Skeletal muscle tissue (tissue), 4 donors: ENCODE data around the gene DHTKD1. TPM values are rescaled to one million over a fixed set of nuclear protein-coding genes. Genes with fewer than 3 reads are reported as not detected.
"Not testable (repeated sequence)": the region's sequence is repeated elsewhere in the genome, so short reads cannot be mapped to it uniquely, and the experiment has no call there.

Source experiments
- H3K27ac ChIP-seq: one replicate; pipeline ENCODE4 v1.7.0; 2013; ENCODE audit warnings: mild to moderate bottlenecking, low read depth, low read length, inconsistent platforms
- H3K27me3 ChIP-seq, 3 donors: one replicate each; pipeline ENCODE4 v1.7.0; 2013; ENCODE audit warnings: low read length in 3 of 3; ENCODE audit not compliant: control insufficient read depth in 3 of 3, insufficient read depth in 3 of 3
- H3K36me3 ChIP-seq, 3 donors: one replicate each; pipeline ENCODE4 v1.7.0; 2013; ENCODE audit warnings: low read length in 3 of 3; ENCODE audit not compliant: control insufficient read depth in 3 of 3, insufficient read depth in 3 of 3
- H3K4me1 ChIP-seq, 3 donors: one replicate each; pipeline ENCODE4 v1.7.0; 2013; ENCODE audit warnings: low read length in 3 of 3, mild to moderate bottlenecking in 3 of 3; ENCODE audit not compliant: control insufficient read depth in 3 of 3, insufficient read depth in 3 of 3
- H3K4me3 ChIP-seq, 3 donors: one replicate each; pipeline ENCODE4 v1.7.0; 2013; ENCODE audit warnings: low read length in 3 of 3
- H3K9ac ChIP-seq, 3 donors: one replicate each; pipeline ENCODE4 v1.7.0; 2013; ENCODE audit warnings: low read length in 3 of 3, mild to moderate bottlenecking in 3 of 3, moderate library complexity in 2 of 3, low read depth in 1 of 3
- H3K9me3 ChIP-seq, 3 donors: one replicate each; pipeline ENCODE4 v1.7.0; 2013; ENCODE audit warnings: low read length in 3 of 3; ENCODE audit not compliant: control insufficient read depth in 3 of 3
- total RNA-seq: library from RNA; depleted of rRNA; stranded (reverse); fragments of >200 nt; gene quantifications from one replicate; pipeline ENCODE4 v1.2.3, GENCODE V29; 2014
- donor health status: Osteomylitis.

DHTKD1 gene
- total RNA-seq, 1 donor from 2014 or later = 38.1 TPM

DNA sequence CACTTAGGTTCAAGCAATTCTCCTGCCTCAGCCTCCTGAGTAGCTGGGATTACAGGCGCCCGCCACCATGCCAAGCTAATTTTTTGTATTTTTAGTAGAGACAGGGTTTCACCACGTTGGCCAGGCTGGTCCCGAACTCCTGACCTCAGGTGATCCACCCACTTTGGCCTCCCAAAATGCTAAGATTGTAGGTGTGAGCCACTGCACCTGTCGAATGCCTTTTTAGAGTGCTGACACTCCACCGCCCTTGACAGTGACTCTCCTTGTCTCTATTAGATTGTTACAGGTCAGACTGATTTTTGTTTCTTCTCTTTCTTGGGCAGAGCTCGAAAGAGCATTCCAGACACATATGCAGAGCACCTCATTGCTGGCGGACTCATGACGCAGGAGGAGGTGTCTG, 28.6 kb downstream of the DHTKD1 start:
- peaks cover 22 to 54% (median 31%) of the 10 kb centered on the region in 3 donors for H3K36me3 ChIP-seq
- not testable (repeated sequence) for H3K4me3 ChIP-seq, H3K27me3 ChIP-seq, H3K27ac ChIP-seq, H3K9me3 ChIP-seq, H3K4me1 ChIP-seq, H3K9ac ChIP-seq

DNA sequence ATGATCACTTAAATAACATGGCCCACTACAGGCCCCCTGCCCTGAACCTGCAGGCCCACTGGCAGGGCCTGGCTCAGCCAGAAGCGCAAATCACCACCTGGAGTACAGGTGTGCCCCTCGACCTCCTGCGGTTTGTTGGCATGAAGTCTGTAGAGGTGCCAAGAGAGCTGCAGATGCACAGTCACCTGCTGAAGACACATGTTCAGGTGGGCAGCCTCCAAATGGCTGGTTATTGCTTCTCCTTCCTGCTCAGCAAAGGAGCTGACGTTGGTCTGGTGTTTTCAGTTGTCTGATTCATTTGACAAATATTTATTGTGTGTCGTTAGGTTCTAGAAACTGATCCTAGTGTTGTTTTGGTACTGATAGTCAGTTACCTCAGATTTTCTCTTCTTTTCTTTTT, 29.0 kb downstream of the DHTKD1 start:
- no peaks in the 10 kb centered on the region for H3K27me3 ChIP-seq
- H3K4me3 ChIP-seq = no peak overlapping the region
- no peak overlapping the region for H3K9ac ChIP-seq
- no peaks in the 10 kb centered on the region for H3K9me3 ChIP-seq
- peaks cover 20 to 52% (median 31%) of the 10 kb centered on the region in 3 donors for H3K36me3 ChIP-seq
- no peaks in the 10 kb centered on the region for H3K4me1 ChIP-seq
- H3K27ac ChIP-seq = no peak overlapping the region

DNA sequence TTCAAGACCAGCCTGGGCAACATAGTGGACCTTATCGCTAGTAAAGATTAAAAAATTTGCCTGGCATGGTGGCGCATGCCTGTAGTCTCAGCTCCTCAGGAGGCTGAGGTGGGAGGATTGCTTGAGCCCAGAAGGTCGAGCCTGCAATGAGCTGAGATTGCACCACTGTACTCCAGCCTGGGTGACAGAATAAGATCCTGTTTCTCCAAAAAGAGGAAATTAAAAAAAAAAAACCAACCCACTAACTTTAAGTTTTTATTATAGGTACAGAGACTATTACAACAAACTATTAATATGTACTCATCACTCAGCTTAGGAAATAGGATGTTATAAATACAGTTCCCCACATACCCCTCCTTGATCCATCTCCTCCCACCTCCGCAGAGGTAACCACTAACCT, 30.2 kb downstream of the DHTKD1 start:
- H3K4me3 ChIP-seq = no peak overlapping the region
- H3K27me3 ChIP-seq = no peaks in the 10 kb centered on the region
- H3K4me1 ChIP-seq = peaks cover 0 to 3% (median 0%) of the 10 kb centered on the region in 3 donors
- H3K27ac ChIP-seq = no peak overlapping the region
- no peaks in the 10 kb centered on the region for H3K9me3 ChIP-seq
- no peak overlapping the region for H3K9ac ChIP-seq
- peaks cover 22 to 52% (median 28%) of the 10 kb centered on the region in 3 donors for H3K36me3 ChIP-seq

DNA sequence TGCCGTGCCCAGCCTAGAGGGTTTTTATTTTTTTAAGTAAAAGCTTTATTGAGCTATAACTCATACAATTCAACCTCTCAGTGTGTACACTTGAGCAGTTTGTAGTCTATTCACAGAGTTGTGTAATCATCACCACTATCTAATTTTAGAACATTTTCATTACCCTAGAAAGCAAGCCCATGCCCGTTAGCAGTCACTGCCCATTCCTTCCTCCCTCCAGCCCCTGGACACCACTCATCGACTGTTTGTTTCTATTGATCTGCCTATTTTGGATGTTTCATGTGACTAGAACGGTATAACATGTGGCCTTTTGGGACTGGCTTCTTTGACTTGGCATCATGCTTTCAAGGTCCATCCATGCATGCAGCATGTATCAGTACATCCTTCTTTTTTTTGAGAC, 35.0 kb downstream of the DHTKD1 start:
- H3K27ac ChIP-seq = no peak overlapping the region
- no peaks in the 10 kb centered on the region for H3K27me3 ChIP-seq
- no peak overlapping the region for H3K4me3 ChIP-seq
- peaks cover 30 to 56% (median 36%) of the 10 kb centered on the region in 3 donors for H3K36me3 ChIP-seq
- H3K4me1 ChIP-seq = peaks cover 0 to 5% (median 0%) of the 10 kb centered on the region in 3 donors
- H3K9me3 ChIP-seq = no peaks in the 10 kb centered on the region
- H3K9ac ChIP-seq = no peak overlapping the region

DNA sequence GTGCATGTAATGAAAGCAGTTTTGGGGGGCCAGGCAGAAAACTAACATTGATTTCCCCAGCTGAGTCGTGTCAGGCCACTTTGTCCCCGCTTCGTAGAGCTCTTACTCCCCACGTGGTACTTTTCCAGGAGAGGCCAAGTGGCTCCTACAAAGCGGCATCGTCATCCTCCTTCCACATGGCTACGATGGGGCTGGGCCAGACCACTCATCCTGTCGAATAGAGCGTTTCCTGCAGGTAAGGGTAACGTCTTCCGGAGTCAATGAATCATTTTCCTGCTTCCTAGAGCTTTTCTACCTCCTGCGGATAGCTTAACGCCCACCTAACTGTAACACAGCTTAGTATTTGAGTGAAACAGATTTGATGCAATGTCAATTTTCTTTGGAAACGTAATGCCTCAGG, 39.0 kb downstream of the DHTKD1 start:
- no peak overlapping the region for H3K4me3 ChIP-seq
- H3K9ac ChIP-seq = no peak overlapping the region
- no peaks in the 10 kb centered on the region for H3K9me3 ChIP-seq
- H3K4me1 ChIP-seq = peaks cover 0 to 5% (median 0%) of the 10 kb centered on the region in 3 donors
- no peaks in the 10 kb centered on the region for H3K27me3 ChIP-seq
- peaks cover 27 to 61% (median 34%) of the 10 kb centered on the region in 3 donors for H3K36me3 ChIP-seq
- H3K27ac ChIP-seq = no peak overlapping the region

DNA sequence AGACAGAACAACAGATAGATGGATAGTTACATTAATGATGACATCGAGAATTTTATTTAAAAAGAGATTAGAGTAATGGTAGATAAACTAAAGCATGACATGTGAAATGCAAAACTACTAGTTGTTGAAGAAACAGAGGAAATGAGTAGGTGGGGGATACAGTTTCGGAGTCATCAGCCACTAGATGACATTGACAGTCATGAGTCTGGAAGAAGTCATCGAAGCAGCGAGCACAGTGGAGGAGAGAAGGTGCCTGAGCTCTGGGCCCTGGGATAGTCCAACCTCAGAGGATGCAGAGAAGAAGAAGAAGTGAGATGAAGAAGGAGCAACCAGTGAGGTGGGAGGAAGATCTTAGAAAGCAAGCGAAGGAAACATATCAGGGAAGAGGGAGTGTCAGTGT, 40.5 kb downstream of the DHTKD1 start:
- no peak overlapping the region for H3K4me3 ChIP-seq
- peaks cover 29 to 54% (median 29%) of the 10 kb centered on the region in 3 donors for H3K36me3 ChIP-seq
- H3K9me3 ChIP-seq = no peaks in the 10 kb centered on the region
- H3K9ac ChIP-seq = no peak overlapping the region
- no peaks in the 10 kb centered on the region for H3K27me3 ChIP-seq
- no peaks in the 10 kb centered on the region for H3K4me1 ChIP-seq
- no peak overlapping the region for H3K27ac ChIP-seq

DNA sequence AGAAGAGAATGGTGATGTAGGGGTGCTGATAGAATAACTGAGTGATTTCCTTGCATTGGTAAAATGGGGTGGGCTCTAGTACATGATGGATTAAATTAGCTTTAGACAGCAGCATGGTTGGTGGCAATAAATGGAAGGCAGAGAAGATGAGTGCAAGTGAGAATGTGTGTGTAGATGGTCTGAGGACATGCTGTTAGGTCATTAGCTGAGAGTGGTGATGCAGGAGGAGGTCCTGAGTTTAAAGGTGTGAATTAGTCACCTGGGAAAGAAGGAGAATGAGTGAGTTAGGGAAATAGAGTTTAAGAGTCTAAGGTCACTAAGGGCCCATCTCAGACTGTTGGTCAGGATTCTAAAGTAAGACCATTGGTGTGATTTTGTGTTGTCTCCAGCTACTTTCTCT, 42.8 kb downstream of the DHTKD1 start:
- Histone ChIP-seq H3K4me3 (no peak overlapping the region), H3K9me3 (no peaks in the 10 kb centered on the region), H3K27me3 (no peaks in the 10 kb centered on the region), H3K4me1 (no peaks in the 10 kb centered on the region), H3K27ac (no peak overlapping the region), H3K36me3 (peaks cover 19 to 39% (median 27%) of the 10 kb centered on the region in 3 donors), H3K9ac (no peak overlapping the region)

DNA sequence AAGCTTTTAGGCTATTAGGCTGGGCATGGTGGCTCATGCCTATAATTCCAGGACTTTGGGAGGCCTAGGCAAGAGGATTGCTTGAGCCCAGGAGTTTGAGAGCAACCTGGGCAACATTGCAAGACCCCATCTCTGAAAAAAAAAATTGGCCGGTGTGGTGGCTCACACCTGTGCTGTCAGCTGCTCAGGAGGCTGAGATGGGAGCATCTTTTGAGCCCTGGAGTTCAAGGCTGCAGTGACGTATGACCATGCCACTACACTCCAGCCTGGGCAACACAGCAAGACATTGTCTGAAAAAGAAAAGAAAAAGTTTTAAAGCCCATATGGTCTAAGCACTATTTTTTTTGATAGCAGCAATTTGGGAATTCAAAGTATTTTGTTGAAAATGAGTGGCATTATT, 44.9 kb downstream of the DHTKD1 start:
- Histone ChIP-seq H3K9me3 (no peaks in the 10 kb centered on the region), H3K4me1 (no peaks in the 10 kb centered on the region), H3K27ac (no peak overlapping the region), H3K9ac (no peak overlapping the region), H3K4me3 (no peak overlapping the region), H3K36me3 (peaks cover 16 to 32% (median 26%) of the 10 kb centered on the region in 3 donors), H3K27me3 (no peaks in the 10 kb centered on the region)

DNA sequence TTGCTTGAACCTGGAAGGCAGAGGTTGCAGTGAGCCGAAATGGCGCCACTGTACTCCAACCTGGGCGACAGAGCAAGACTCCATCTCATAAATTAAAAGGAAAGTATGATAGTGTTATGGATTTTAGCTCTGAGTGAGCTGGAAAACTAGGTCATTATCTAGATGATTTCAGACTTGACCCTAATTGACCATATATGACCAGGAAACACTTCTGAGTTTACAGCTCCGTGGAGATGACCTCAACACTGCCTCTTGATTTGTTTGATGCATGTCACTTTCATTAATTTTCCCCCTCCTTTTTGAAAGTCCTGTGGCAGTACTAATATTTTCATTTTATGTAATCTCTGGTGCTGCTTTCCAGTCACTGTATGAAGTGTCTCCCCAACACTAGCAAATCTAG, 52.9 kb downstream of the DHTKD1 start:
- no peak overlapping the region for H3K27ac ChIP-seq
- no peaks in the 10 kb centered on the region for H3K9me3 ChIP-seq
- no peak overlapping the region for H3K4me3 ChIP-seq
- no peaks in the 10 kb centered on the region for H3K27me3 ChIP-seq
- H3K36me3 ChIP-seq = peaks cover 10 to 20% (median 19%) of the 10 kb centered on the region in 3 donors
- no peaks in the 10 kb centered on the region for H3K4me1 ChIP-seq
- no peak overlapping the region for H3K9ac ChIP-seq

DNA sequence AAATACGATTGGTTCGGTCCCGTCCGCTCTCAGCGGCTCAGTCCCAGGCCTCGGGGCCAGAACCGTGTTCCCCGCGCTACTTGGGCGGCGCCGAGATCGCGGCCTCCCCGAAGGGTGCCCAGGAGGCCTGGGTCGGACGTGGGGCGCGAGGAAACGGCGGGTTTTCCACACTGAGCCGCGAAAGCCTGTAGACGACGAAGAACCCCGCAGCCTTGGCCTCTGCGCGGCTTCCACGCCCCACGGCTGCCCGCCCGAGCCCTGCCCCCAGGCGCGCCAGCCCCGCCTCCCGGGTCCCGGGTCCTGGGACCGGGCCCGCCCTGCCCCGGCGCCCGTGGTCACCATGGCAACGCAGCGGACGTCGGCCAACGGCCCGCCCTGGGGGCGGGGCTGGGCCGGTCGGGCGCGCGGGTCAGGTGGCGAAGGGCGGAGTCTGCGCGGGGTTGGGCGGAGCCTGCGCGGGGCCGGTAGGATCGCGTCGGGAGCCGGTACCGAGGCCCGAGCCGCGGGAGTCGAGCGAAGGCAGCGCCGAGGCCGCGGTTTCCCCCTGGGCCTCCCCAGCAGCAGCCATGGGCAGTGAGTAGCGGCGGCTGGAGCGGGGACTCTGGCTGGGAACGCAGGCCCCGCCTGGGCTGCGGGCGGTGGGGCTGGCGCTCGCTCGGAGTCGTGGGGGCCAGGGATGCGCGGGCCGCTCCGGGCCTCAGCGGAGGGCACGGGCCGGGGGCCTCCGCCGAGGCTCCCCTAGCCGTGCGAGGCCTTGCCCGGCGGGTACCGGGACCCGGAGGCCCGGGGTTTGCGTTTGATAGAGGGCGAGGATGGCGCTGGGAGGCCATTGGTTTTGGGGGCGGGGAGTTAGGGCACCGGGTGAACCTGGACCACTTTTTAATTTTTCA, 60.7 kb downstream of the DHTKD1 start, which contains the start of gene SEC61A2:
SEC61A2 (plus strand) TSS at position 456 of the 890 bp plus-strand sequence; CDS start at position 567, 111 bp downstream.
- peak within 1 kb of the TSS; percentile 72 for H3K27ac ChIP-seq
- H3K4me3 ChIP-seq = peak within 1 kb of the TSS; percentile 85 to 92 (median 88)
- H3K9ac ChIP-seq = peak within 1 kb of the TSS; percentile 72 to 81 (median 81)
- H3K9me3 ChIP-seq = no peaks in the 10 kb centered on the region
- H3K4me1 ChIP-seq = peaks cover 3 to 6% (median 5%) of the 10 kb centered on the region in 3 donors
- no peaks in the 10 kb centered on the region for H3K27me3 ChIP-seq
- H3K36me3 ChIP-seq = peaks cover 0 to 6% (median 0%) of the 10 kb centered on the region in 3 donors
